Stomach (tissue), 9 donors: ENCODE data around the gene INAVA. TPM values are rescaled to one million over a fixed set of nuclear protein-coding genes. Genes with fewer than 3 reads are reported as not detected.

Experiments
- DNase-seq, 2 donors: peaks; one replicate each; pipeline versions ENCODE4 v3.0.0 to v3.0.0-alpha.2; 2013 to 2019
- H3K27ac ChIP-seq, 5 donors: fragments of 200-600 bp in 4 of 5; sonication (generic) in 4 of 5; one replicate each; pipeline ENCODE4 v1.5.1; 2013 to 2019; ENCODE audit warnings: mild to moderate bottlenecking in 1 of 5, moderate library complexity in 1 of 5
- H3K27me3 ChIP-seq, 3 donors: fragments of 200-600 bp; sonication (generic); one replicate each; pipeline ENCODE4 v1.5.1; 2017 to 2019; ENCODE audit warnings: mixed run types in 1 of 3
- H3K36me3 ChIP-seq, 4 donors: fragments of 200-600 bp; sonication (generic); 1 replicate in 3 of 4; 2 replicates in 1 of 4; pipeline ENCODE4 v1.5.1; 2016 to 2019
- H3K4me1 ChIP-seq, 4 donors: fragments of 200-600 bp; sonication (generic); one replicate each; pipeline ENCODE4 v1.5.1; 2016 to 2019
- H3K4me3 ChIP-seq, 4 donors: fragments of 200-600 bp; sonication (generic) in 3 of 4; one replicate each; pipeline ENCODE4 v1.5.1; 2016 to 2019; ENCODE audit warnings: mild to moderate bottlenecking in 1 of 4
- H3K9me3 ChIP-seq, 4 donors: fragments of 200-600 bp; sonication (generic); one replicate each; pipeline ENCODE4 v1.5.1; 2016 to 2019
- CTCF ChIP-seq, 7 experiments: fragments of 450-650 bp in 4 of 7; fragments of 200-600 bp in 3 of 7; sonication (generic) in 3 of 7; IDR thresholded peaks; one replicate each; pipeline ENCODE4 v1.5.1; 2016 to 2019; ENCODE audit warnings: antibody characterized with exemption in 7 of 7, control low read depth in 2 of 7, mild to moderate bottlenecking in 1 of 7
- EP300 ChIP-seq: sonication (generic); formaldehyde crosslinking; IDR thresholded peaks from one replicate; pipeline ENCODE4 v1.6.1; 2017; ENCODE audit warnings: antibody characterized with exemption
- POLR2A ChIP-seq, 4 donors: fragments of 450-650 bp; IDR thresholded peaks; one replicate each; pipeline ENCODE4 v1.6.1; 2016; ENCODE audit warnings: antibody characterized with exemption in 4 of 4, control low read depth in 2 of 4, mild to moderate bottlenecking in 1 of 4, moderate library complexity in 1 of 4
- POLR2AphosphoS5 ChIP-seq, 3 donors: sonication (generic); formaldehyde crosslinking; IDR thresholded peaks; one replicate each; pipeline ENCODE4 v1.6.1; 2016; ENCODE audit warnings: antibody characterized with exemption in 3 of 3
- WGBS, 5 donors: extraction: QIAGEN DNeasy Blood & Tissue Kit in 3 of 5; methylation state at CpG; one replicate each; pipeline versions ENCODE4 v1.1.5 to v1.1.7; 2013 to 2018; 5-methylcytosine and 5-hydroxymethylcytosine counted together
- intact Hi-C: fragments of 100-400 bp; cut with DNase I; formaldehyde crosslinking; loops from one replicate; pipeline ENCODE4 v1.15.1; 2023; ENCODE audit warnings: low total_unique reads
- polyA plus RNA-seq, 3 donors: library from polyadenylated mRNA; stranded (reverse); fragments of 200-250 nt; gene quantifications; one replicate each; pipeline ENCODE4 v1.2.3, GENCODE V29; 2013
- total RNA-seq, 5 donors: library from RNA; depleted of rRNA; stranded (reverse); fragments of >200 nt; gene quantifications; one replicate each; pipeline versions ENCODE4 v1.1.0 to v1.2.3, GENCODE V29; 2014 to 2016
- donor health status: healthy with polysubstance abuse.
- donor health status: Bipolar disorder and iron deficiency.
- donor health status: healthy.

INAVA gene
- total and polyA plus RNA-seq, 8 donors: 11.3 to 184 (median 71.4) TPM

GRCh38 chr1:200947059-200947566 is 52.4 kb downstream of the INAVA start:
- Histone ChIP-seq H3K9me3 (peaks cover 0 to 19% (median 11%) of the 10 kb centered on the region in 4 donors), H3K36me3 (no peaks in the 10 kb centered on the region), H3K4me1 (no peaks in the 10 kb centered on the region), H3K27me3 (no peaks in the 10 kb centered on the region), H3K27ac (no peak overlapping the region), H3K4me3 (no peak overlapping the region)
- 82 to 93% (median 90%) methylated on average over 3 of the region's 3 CpGs for WGBS, 5 donors
- intact Hi-C loops: no loop called here
- no peak for DNase-seq
- TF ChIP-seq POLR2A (IDR thresholded peaks at IDR 0.05) (no peak), CTCF (IDR thresholded peaks at IDR 0.05) (no peak), POLR2AphosphoS5 (IDR thresholded peaks at IDR 0.05) (no peak), EP300 (no peak)

- Histone ChIP-seq H3K27me3 (no peaks in the 10 kb centered on the region), H3K36me3 (no peaks in the 10 kb centered on the region), H3K4me1 (no peaks in the 10 kb centered on the region), H3K9me3 (peaks cover 0 to 19% (median 11%) of the 10 kb centered on the region in 4 donors), H3K27ac (no peak overlapping the region), H3K4me3 (no peak overlapping the region)
- intact Hi-C loops: no loop called here
- DNase-seq: no peak
- no peak for TF ChIP-seq POLR2A (IDR thresholded peaks at IDR 0.05)
- no peak for TF ChIP-seq CTCF (IDR thresholded peaks at IDR 0.05)
- no peak for TF ChIP-seq POLR2AphosphoS5 (IDR thresholded peaks at IDR 0.05)
- TF ChIP-seq EP300: no peak
- WGBS, 5 donors: 92 to 99% (median 94%) methylated on average over 8 of the region's 8 CpGs; no CpG with 5 or more reads in 1 of the 5 donors
Observed at GRCh38 chr1:200949626-200950025, 54.9 kb downstream of the INAVA start.

- no peak for DNase-seq
- no peaks in the 10 kb centered on the region for H3K4me1 ChIP-seq
- no peak for TF ChIP-seq CTCF (IDR thresholded peaks at IDR 0.05)
- TF ChIP-seq EP300: no peak
- no peak for TF ChIP-seq POLR2AphosphoS5 (IDR thresholded peaks at IDR 0.05)
- TF ChIP-seq POLR2A (IDR thresholded peaks at IDR 0.05): no peak
- WGBS, 5 donors: 72 to 94% (median 86%) methylated on average over 2 of the region's 2 CpGs
- no peak overlapping the region for H3K27ac ChIP-seq
- intact Hi-C loops: no loop called here
- peaks cover 0 to 19% (median 11%) of the 10 kb centered on the region in 4 donors for H3K9me3 ChIP-seq
- H3K36me3 ChIP-seq: no peaks in the 10 kb centered on the region
- H3K4me3 ChIP-seq: no peak overlapping the region
- H3K27me3 ChIP-seq: no peaks in the 10 kb centered on the region
Observed at GRCh38 chr1:200951016-200951415, 56.3 kb downstream of the INAVA start.

GRCh38 chr1:200954434-200954833 is 59.7 kb downstream of the INAVA start:
- no peak for TF ChIP-seq POLR2AphosphoS5 (IDR thresholded peaks at IDR 0.05)
- TF ChIP-seq CTCF (IDR thresholded peaks at IDR 0.05): no peak
- TF ChIP-seq POLR2A (IDR thresholded peaks at IDR 0.05): no peak
- no peak for TF ChIP-seq EP300
- Histone ChIP-seq H3K4me1 (no peaks in the 10 kb centered on the region), H3K36me3 (no peaks in the 10 kb centered on the region), H3K27ac (no peak overlapping the region), H3K9me3 (no peaks in the 10 kb centered on the region), H3K4me3 (no peak overlapping the region), H3K27me3 (no peaks in the 10 kb centered on the region)
- WGBS, 5 donors: 58 to 74% (median 61%) methylated on average over 3 of the region's 3 CpGs
- intact Hi-C loops: no loop called here
- no peak for DNase-seq
